HG03280 (cell line): ENCODE data around the gene MAJIN.

Source experiments
- ATAC-seq: cut with Tn5 transposase; IDR thresholded peaks from one replicate; pipeline ENCODE4 v1.9.1; 2021; ENCODE audit warnings: mild to moderate bottlenecking, moderate library complexity; ENCODE audit not compliant: unreplicated experiment

MAJIN gene

DNA sequence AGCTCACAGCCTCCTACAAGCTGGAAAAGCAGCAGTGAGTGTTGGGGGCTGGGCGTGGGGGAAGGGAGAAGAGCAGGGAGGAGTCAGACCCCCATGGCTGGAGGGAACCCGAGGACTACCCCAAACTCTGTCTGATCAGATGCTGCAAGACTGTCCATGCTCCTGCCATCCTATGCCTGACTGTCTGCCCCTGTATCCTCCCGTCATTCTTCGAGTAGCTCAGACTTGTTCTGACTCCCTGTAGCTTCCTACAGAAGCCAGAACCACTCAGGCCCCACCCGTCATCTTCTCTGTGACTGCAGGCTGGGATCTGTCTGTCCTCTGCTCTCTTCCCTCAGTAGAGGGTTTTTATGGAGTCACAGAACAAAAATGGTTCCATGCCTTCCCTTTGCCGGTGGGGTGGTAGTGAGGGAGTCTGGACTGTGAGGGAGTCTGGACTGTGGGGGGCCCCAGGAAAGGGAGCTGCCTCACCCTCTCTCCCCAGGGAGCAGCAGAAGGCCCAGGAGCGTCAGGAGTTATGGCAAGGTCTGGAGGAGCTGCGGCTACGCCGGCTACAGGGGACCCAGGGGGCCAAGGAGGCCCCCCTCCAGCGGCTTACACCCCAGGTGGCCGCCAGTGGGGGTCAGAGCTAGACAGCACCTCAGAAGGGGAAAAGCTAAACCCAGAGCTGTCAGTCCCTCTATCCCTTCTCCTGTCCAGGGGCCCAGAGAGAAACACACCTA lies 38.5 kb downstream of the MAJIN start:
- no peak for ATAC-seq

DNA sequence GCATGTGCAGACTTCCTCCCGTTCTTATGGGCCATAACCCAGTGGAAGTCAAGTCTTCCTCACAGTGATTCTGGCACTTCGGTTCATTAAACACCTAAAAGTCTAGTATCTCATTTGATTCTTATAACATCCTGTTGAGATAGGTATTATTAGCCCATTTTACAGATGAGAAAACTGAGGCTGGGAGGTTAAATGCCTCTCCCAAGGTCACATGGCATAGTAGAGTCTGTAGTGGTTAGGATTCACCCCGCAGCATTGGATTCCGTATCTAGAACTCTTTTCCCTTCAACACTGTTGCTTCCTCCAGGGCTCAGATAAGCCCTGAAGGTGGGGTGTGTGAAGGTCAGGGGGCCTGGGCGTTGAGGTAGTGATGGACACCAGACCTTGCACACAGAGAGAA lies 39.6 kb downstream of the MAJIN start:
- ATAC-seq, result no peak

DNA sequence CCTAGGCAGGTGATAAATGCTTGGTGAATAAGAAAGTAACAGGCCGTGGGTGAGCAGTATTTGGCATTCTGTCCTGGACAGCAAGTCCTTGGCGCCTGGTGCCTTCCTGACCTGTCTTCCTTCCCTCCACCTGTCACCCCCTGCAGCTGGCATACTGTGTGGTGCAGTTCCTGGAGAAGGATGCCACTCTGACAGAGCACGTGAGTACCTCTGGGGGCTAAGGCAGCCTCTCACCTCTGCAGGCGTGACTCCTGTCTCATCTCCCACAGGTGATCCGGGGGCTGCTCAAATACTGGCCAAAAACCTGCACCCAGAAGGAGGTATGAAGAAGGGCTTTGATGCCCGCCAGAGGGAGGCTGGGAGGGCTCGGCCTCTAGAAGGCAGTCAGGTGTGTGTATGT lies 40.6 kb downstream of the MAJIN start:
- ATAC-seq, result no peak

DNA sequence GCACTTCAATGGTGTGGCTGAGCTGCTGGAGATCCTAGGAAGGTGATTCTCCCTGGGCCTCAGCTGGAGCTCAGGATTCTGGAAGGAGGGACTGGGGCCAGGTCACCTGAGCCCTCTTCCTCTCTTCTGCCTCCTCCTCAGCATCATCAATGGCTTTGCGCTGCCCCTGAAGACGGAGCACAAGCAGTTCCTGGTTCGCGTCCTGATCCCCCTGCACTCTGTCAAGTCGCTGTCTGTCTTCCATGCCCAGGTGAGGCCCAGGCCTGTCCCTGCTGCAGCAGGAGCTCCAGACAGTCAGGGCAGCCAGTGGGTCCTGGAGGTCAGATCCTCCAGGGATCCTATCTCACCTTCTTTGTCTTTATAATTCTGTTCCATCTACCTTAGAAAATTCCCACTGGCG lies 41.6 kb downstream of the MAJIN start:
- ATAC-seq, result no peak

DNA sequence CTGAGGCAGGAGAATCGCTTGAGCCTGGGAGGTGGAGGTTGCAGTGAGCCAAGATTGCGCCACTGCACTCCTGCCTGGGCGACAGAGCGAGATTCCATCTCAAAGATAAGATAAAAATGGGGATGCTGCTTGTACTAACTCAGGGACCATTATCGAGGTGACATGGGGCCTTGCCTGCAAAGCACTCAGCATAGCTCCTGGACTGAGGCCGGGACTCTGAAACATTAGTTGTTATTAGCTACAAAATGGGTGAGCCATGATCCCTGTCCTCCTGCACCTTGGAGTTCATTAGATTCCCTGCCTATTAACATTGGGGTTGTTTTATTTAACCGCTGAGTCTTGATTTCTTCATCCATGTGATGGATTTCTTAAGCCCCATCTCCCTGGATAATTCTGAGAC lies 42.3 kb downstream of the MAJIN start:
- no peak for ATAC-seq

DNA sequence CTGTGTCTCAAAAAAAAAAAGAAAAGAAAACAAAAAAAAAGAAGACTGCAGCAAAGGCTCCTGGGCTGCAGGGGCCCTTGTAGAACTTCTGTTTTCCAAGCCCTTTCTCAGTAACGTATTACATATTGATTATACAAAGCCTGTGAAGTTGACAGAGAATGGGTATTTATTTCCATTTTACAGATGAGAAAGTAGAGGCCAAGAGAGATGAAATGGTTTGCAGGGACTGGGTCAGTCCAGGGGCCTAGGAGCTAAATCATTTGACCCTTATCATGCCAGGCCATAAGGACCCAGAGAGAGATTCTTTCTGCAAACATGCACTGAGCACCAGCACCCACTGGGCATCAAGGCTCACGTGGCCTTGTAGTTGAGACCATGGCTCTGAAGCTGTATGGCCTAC lies 43.0 kb downstream of the MAJIN start:
- ATAC-seq, result no peak

DNA sequence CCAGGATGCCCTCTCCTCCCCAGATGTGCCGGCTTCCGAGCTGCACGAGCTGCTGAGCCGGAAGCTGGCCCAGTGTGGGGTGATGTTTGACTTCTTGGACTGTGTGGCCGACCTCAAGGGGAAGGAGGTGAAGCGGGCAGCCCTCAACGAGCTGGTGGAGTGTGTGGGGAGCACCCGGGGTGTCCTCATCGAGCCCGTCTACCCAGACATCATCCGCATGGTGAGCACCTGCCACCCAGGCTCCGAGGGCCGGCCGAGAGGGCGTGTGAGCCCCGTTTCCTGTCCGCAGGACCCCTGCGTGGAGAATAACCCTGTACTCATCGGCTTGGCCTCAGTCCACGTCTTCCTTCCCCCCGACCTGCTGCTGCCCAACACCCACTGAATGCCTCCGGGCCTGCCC lies 45.2 kb downstream of the MAJIN start:
- no peak for ATAC-seq

DNA sequence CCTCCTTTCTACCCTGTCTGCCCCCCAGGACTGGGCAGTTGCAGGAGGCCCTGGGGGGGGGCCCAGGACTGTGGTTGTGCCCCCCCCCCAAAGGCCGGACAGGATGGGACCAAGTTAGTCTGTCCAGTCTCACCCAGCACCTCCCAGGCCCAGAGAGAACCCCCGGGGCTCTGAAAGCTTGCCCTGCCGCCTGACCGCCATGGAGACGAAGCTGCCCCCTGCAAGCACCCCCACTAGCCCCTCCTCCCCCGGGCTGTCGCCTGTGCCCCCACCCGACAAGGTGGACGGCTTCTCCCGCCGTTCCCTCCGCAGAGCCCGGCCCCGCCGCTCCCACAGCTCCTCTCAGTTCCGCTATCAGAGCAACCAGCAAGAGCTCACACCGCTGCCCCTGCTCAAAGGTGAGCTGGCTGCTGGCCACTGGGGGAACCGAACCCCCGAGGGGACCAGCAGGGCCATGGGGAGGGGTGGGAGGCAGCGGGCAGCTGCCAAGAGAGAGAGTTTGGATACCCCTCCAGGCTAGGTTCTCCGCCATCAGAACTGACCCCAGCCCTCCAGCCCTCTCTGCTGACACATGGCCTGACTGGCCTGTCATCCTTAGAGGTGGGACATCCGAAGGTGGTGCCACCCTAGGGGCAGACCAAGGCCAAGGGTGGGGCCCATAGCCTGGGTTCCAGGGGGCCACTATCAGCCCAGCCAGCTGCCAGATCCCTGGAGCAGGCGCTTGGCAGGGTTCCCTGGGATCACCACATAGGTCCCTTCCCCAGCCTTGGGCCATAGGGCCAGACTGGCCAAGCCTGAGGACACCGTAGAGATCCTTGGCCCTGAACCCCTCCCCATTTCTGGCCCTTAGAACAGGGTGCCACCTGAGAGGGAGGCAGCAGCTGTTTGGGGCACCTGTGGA lies 46.1 kb downstream of the MAJIN start:
- ATAC-seq, result no peak

DNA sequence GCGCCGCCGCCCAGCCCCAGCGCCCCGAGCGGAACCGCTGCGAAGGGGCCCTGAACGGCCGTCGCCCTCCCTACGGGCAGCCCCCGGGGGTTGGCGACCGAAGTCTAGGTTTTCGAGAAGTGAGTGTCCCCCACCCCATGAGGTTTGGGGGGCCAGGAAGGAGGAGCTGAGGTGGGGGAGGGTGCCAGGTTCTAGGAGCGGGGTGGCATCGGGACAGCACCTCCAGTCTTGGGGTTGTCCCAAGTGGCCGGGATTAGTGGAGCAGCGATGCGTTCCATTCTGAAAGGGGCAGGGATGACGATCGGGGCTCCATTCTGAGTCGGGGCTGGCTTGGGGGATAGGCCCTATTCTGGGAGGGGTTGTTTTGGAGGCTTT lies 47.0 kb downstream of the MAJIN start:
- no peak for ATAC-seq

DNA sequence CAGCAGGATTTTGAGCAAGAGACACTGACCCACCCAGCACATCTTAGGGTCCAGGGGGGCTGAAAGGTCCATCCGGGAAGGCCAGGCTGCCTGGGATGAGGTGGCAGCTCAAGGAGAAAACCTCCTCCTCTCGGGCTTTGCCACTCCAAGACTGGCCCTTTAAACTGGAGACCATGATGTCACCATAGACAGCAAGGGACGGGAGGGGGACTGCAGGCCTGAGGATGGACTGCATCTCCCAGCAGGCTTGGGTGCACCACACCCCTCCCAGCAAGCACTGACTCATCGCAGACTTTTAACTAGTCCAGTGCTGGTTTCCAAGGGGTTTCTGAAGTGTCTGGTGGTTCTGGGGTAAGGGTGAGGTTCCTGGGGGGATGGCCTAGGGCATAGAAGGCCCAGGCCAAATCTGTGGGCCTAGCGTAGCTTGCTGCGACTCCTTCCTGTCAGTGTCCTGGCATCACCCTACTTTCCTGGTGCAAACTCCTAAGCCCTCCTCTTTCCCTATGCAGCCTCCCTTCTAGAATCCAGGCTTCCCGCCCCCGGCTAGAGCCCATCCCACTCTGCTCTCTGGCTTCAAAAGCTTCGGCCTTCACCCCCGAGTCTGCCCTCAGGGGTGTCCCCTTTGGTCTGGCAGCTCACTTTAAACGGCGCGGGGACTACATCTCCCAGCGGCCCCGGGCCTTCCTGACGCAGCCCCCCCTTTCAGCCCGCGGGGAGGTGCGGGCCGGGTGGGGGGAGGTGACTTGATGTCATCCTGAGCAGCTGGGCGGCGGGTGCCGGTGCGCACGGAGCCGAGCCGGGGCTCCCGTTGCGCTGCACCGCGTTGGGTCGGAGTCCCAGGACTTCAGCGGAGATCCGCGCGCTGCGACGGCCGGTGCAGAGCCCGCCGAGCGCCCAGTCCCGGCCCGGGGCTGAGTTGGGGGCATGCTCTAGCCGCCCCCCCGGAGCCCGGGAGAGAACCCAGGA lies 47.7 kb downstream of the MAJIN start, which contains the start of gene PPP2R5B:
TSS of gene PPP2R5B (plus strand) at position 746 of the 966 bp plus-strand sequence. CDS start 1,046 bp downstream, outside the sequence.
- ATAC-seq, result peak; percentile 79

DNA sequence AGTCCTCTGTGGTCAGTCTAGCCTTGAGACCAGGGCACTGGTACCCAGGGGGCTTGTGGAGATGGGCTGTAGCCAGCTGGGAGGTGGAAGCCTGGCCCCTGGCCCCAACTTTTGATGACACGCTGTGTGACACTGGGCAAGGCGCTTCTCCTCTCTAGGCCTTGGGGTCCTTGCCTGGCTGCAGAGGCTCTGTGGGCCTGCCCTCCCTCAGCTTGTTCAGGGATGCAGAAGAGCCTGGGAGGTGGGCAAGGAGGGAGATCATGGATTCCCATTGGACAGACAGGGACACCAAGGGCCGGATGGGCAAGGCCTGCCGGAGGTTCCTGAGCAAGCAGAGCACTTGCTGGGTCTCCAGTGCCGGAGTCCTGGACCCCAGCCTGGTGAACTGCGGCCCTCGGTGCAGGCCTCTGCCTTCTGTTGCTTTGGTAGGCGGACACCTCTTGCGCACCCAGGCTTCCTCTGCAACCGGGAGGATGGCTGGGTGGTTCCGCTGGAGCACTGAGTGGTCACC lies 48.7 kb downstream of the MAJIN start:
- no peak for ATAC-seq

DNA sequence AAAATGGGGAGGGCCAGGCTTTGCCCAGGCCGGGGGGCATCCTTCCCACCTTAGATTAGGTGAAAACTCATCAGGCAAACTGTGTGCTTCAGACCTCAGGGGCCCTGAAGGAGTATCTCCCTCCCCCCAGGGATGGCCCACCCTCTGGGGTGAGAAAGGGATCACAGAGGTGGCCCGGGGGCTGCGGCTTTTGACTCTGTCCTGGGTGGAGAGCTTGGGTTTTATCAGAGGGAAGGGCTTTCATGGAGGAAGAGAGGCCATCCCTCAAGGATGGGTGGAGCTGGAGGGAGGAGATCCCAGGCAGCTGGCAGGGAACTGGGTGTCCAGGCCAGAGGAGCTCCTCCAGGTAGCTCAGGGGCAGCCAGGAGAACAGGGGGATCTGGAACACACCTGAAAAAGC lies 50.5 kb downstream of the MAJIN start:
- no peak for ATAC-seq

DNA sequence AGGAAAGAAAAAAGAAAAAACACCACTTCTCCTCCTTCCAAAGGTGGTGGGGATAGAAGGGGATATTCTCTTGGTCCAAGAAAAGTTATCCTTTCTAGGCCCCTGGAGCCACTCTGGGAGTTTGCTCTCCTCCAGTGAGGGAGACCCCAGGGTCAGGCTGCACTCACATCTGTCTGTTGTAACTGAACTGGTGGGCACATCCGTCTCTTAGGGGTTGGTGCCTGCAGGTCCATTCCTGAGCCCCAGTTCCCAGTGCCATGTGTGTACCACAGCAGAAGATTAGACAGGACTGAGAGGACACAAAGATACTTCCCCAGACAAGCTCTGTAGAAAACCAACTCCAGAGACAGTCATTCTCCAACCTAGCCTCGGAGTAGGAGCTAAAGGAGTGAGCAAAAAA lies 51.8 kb downstream of the MAJIN start:
- ATAC-seq, result no peak

DNA sequence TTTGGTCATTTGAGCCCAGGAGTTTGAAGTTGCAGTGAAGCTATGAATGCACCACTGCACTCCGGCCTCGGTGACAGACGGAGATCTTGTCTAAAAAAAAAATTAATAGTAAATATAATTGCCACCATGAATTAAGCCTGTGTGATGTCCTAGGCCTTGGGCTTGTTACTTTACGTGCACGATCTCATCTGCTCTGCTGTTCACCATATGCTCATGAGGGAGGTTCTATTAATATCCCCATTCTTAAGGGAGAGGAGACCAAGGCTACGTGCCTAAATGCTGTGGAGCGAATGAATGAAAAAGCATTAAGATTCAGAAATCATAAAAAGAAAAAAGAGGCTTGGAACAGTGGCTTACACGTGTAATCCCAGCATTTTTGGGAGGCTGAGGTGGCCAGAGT lies 52.3 kb downstream of the MAJIN start:
- no peak for ATAC-seq

DNA sequence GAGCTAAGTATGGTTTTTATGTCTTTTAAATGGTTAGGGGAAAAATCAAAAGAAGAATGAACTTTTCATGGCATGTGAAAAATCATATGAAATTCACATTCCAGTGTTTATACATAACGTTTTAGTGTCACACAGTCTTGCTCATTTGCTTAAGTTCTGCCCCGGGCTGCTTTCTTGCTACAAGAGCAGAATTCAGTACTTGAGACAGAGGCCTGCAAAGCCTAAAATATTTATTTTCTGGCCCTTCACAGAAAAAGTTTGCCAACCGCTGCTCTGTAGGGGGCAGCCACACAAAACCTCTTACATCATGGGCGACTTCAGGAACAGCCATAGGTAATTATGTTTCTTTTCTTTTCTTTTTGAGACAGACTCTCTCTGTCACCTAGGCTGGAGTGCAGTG lies 53.9 kb downstream of the MAJIN start:
- no peak for ATAC-seq

DNA sequence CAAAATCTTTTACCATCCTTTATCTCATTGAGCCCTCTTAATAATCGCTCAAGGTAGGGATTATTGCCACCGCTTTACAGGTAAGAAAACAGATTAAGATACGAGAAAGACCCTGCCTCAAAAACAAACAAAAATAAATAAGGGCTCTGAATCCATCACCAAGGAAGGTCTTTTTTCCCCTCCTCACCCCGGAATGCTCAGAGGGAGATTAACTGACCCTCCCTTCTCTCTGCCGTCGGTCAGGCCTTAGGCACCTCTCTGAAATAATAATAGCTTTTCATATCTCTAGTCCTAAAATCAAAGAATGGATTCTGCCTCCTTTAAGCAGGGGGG lies 54.3 kb downstream of the MAJIN start:
- ATAC-seq, result no peak

DNA sequence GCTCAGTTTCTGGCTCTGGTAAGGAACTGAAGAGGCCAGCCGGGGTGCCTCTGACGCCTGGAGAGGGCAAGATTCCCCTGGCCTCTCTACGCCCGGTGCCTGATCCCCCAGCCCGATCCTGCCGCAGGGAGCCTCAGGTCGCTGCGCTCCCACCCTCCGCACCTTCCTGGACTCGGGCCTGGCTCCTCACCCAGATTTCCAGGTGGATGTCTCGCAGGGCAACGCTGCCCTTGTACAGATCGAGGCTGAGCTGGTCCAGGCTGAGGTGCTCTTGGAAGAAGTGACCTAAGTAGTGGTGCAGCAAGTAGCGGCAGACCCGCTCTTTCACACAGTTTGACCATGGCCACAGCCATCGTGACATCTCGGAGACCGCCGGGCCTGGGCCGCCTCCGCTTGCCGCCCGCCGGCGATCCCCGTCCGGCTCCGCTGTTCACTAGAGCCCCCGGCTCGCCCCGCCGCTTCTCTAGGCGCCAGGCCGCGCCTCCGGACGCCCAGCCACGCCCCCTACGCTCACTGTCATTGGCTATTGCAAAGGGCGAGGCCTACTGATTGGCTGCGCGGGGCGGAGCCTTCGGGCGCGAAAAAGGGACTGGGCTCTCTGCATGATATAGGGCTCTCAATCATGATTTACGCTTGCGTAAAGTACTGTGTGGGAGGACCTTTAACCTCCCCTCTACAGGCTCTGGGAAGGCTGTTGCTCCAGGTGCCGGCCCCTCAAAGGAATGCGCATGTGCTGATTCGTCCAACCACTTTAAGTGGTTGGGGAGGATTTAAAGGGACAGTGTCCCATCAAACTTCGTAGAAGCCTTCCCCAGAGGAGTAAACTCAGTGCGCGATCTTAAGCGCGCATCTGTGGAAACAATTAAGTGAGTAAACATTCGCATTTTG lies 54.9 kb downstream of the MAJIN start, which contains the start of gene ATG2A:
TSS of gene ATG2A (minus strand) at position 435 of the 888 bp plus-strand sequence. CDS start at position 361, 74 bp downstream.
- ATAC-seq, result peak; percentile 94

DNA sequence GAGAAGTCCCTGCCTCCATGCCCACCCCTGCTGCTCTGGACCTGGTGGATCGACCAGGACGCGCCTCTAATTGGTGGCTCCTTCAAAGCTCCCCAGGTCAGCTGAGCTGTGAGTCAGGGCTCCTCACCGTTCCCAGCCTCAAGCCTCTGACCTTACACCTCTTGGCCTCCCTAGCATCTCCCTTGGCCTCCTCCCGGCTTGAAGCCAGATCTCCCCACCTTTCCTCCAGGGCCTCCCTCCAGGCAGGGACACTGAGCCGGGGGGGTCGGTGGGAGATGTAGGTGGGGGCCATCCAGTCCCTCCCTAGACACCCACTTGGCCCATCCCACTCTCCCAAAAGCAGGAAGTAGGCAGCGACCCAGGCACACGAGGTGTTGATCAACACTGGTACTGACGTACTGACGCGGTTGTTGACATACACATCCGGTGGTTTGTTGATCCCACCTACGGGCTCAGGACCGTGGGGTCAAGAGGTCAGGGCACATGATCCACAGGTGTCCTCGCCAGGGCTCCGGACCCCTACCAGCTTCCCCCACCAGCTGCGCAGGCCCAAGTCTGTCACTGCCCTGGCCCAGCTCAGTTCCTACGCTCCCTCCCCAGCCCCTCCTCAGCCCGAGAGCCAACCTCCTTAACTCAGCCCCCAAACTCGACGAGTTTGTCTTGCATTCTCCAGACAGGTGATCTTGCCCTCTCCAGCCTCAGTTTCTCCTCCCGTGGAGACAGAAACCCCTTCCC lies 55.7 kb downstream of the MAJIN start:
- no peak for ATAC-seq

DNA sequence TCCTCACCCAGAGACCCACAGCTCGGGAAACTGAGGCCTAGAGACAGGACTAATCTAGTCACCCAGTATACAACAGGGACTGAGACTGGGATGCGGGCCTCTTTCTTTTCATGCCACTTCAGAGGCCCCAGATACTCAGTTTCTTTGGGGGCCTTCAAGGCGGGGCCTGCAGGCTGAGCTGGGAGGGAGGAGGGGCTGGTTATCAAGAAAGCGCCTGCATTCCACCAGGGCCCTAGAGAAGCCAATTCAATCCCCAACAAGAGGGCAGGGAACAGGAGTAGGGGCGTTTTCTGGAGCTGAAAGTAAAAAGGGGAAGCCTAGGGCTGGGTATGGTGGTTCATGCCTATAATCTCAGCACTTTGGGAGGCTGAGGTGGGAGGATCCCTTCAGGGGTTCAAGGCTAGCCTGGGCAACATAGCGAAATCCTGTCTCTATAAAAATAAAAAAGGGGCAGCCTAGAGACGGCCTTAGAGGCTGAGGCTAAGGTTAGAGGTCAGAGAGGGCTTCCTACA lies 56.5 kb downstream of the MAJIN start:
- ATAC-seq, result no peak
